GM19240 (cell line): ENCODE results near the gene DPP6.

Experiments used
- DNase-seq: peaks from one replicate; pipeline ENCODE4 v3.0.0; 2011; ENCODE audit warnings: low spot score; ENCODE audit not compliant: insufficient read length

The DPP6 gene

GRCh38 chr7:154794147-154794780 is 742.1 kb downstream of the DPP6 start:
- no peak for DNase-seq

- no peak for DNase-seq
Measured at GRCh38 chr7:154795014-154795413, 742.8 kb downstream of the DPP6 start.

DNA sequence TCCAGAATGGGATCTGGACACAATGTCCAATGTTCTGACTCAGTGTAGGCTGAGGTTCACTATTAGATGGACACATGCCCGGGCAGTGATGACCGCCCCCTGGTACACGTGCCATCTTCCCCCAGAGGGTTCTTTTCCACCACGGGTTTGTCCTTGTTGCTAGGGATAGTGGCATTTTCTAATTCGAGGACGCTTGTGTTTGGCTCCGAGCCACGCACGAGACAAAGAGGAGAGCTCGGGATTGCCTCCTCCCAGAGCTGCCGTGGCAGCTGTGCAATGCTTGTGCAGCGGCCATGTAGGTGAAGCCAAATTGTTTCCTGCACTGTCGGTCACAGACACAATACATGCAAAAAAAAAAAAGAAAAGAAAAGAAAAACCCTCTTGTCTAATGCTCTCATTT is 743.2 kb downstream of the DPP6 start:
- DNase-seq: no peak

DNA sequence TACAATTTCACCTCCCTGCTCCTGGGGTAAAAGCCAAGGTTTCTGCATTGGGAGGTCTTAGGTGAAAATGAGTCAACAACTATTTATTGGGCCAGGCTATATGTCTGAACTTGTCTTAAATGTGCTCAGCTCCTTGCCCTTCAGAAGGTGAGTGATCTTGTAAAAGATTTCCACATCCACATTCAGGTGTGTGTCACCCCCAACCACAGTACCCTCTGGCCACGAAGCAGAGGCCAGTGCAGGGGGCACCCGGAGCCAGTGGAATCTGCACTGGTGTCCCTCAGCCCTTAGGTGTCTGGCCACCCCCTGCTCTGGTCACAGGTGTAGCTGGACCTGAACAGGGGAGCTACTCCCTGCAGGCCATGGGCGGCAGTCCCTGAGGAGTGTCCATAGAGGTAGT is 752.3 kb downstream of the DPP6 start:
- no peak for DNase-seq

- DNase-seq: no peak
Measured at GRCh38 chr7:154812027-154812426, 759.8 kb downstream of the DPP6 start.

DNA sequence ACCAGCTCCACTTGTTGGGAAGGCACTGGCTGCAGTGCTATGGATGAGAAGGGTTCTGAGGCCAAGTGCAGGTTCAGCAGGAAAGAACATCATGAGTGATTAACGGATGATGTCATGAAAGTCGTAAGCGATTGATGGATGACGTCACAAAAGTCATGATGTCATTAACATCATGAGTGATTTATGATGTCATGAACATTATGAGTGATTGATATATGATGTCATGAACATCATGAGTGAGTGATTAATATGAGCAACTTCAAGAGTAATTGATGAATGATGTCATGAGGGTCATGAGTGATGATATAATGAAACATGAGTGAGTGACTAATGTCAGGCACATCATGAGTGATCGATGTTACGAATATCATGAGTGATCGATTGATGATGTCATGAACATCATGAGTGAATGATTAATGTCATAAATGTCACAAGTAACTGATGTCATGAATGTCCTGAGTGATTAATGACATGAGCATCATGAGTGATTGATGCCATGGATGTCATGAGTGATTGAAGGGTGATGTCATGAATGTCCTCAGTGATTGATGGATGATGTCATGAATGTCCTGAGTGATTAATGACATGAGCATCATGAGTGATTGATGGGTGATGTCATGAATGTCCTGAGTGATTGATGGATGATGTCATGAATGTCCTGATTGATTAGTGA is 765.2 kb downstream of the DPP6 start:
- DNase-seq: no peak

GRCh38 chr7:154827007-154827406 is 774.8 kb downstream of the DPP6 start:
- no peak for DNase-seq

- no peak for DNase-seq
Measured at GRCh38 chr7:154832557-154833138, 780.5 kb downstream of the DPP6 start.

DNA sequence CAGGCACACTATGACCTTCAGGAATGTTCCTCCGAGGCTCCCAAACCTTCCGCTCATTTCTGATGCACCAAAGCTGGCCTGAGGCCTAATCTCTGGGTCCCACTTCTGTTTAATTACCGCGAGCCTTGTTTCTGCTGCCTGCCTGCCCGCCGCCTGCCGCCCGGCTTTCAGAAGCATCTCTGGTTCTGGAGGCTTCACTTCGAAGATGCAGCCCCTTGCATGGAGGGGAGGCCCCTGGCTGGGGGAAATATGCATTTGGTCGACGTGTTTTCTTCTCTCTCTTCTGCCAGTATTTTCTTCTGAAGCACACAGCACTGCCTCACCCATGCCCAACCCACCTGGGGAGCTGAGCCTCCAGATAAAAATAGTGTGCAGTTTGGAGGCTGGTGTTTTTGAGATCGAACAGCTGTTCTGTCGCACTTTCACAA is 783.8 kb downstream of the DPP6 start:
- no peak for DNase-seq

DNA sequence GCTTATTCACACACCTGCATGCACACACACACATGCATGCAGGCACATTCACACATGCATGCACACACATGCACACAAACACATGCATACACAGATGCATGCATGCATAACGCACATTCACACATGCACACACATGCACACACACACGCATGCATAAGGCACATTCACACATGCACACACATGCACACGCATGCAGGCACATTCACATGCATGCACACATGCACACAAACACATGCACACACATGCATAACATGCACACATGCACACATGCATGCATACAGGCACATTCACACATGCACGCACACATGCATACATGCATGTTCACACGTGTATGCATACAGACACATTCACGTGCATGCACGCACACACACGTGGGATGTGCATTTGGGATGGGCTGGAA is 784.9 kb downstream of the DPP6 start:
- DNase-seq: no peak

- no peak for DNase-seq
Measured at GRCh38 chr7:154837622-154838021, 785.4 kb downstream of the DPP6 start.

GRCh38 chr7:154840086-154840485 is 787.9 kb downstream of the DPP6 start:
- no peak for DNase-seq

- no peak for DNase-seq
Measured at GRCh38 chr7:154841731-154842331, 789.6 kb downstream of the DPP6 start.

- DNase-seq: no peak
Measured at GRCh38 chr7:154842591-154842990, 790.4 kb downstream of the DPP6 start.

DNA sequence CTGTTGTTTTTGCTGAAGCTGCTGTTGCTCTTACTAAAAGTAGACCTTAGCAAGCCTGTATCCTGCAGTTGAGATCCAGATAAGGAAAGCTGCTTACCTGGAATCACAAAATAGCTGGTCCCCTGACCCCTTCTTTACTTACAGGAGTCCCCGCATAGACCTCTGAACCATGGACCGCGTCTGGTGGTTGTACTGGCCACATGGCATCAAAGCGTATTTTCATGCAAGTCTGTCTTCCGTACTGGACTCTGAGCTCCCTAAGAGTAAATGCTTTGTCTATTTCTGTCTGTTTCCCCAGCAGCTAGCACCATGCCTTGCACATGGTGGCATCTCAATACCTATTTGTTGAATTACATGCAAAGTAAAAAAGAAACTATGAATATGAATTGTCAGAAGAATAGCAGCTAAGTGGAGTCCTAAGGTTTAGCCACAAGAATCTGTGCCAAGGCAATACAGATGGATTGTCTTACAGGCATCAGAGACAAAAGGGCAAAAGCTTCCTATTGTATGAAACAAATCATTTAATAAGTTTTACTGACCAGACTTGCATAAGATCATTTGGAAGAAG is 791.6 kb downstream of the DPP6 start:
- no peak for DNase-seq

GRCh38 chr7:154844499-154844898 is 792.3 kb downstream of the DPP6 start:
- DNase-seq: no peak

GRCh38 chr7:154844955-154845354 is 792.8 kb downstream of the DPP6 start:
- DNase-seq: no peak

GRCh38 chr7:154848464-154848863 is 796.3 kb downstream of the DPP6 start:
- DNase-seq: no peak

DNA sequence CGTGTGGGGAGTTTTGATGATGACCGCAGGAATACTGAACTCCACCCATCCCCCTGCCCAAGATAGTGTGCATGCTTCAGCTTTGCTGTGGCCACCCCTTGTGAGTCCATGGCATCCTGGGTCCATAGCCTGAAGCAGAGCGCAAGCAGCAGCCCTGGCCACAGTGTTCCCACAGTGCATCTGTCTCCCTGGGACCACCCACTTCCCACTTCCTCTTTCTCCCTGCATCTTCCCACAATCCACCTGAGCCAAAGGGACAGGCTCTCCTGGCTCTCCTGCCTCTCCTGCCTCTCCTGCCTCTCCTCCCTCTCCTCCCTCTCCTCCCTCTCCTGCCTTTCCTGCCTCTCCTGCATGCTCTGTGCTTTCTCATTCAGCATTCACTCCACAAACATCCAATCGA is 800.0 kb downstream of the DPP6 start:
- no peak for DNase-seq

GRCh38 chr7:154853063-154853726 is 801.0 kb downstream of the DPP6 start:
- DNase-seq: no peak

DNA sequence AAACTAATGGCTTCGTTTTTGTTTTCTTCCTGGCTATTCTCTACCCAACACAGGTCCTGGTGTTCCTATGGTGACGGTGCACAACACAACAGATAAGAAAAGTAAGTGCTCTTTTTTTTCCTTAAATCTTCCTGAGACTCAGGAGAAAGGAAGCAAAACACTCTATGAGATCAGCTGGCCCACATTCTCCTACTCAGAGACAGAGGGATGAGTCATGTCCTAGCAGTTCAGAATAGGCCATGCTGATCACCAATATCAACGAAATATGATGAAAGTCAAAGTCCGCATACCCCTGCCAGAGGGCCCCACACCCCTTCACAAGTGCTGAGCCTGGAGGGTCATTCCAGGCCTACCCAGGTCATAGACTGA is 801.5 kb downstream of the DPP6 start:
- no peak for DNase-seq

DNA sequence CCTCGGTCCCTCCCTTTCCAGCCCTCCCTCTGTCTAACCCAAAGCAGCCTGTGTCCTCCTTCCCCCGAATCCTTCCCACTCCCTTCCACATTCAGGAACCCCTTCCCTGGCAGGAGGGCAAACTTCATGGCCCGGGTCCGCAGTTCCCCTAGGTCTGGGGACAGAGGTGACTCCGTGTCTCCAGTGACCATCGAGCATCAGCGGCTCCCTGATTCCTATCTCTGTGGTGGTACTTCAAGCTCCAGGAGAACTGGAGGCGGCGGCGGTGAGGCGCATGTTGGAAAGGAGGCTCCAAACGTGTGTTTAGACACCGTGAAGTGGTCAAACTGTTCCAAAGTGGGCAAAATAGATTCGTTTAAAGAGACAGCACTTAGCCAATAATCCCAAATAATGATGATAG is 802.6 kb downstream of the DPP6 start:
- no peak for DNase-seq
